HEK293 (cell line): ENCODE measurements around the gene TEX36.

Source experiments
- CTCF ChIA-PET: fragments of 350-600 bp; formaldehyde crosslinking; extraction: SDS; loops from one replicate; lab custom pipeline; 2021; ENCODE audit warnings: antibody characterized with exemption; lab: Yijun Ruan, JAX
- POLR2A ChIA-PET: fragments of 300-600 bp; formaldehyde crosslinking; extraction: SDS; loops from one replicate; lab custom pipeline; 2020; ENCODE audit warnings: antibody characterized with exemption, inconsistent platforms; lab: Yijun Ruan, JAX
- H3K27ac ChIP-seq: fragments of 200-500 bp; sonication (Bioruptor generic); 2 replicates; pipeline ENCODE4 v1.5.1; 2014; ENCODE audit warnings: low read depth, low read length, control low read depth, inconsistent platforms; ENCODE audit errors: extremely low read depth
- H3K36me3 ChIP-seq, 2 experiments: fragments of 200-500 bp in 1 of 2; sonication (Bioruptor generic) in 1 of 2; 1 replicate in 1 of 2; 2 replicates in 1 of 2; pipeline ENCODE4 v1.5.1; 2014 to 2017; ENCODE audit warnings: inconsistent platforms in 2 of 2, low read length in 2 of 2; ENCODE audit not compliant: control insufficient read depth in 2 of 2, insufficient read depth in 1 of 2
- H3K4me1 ChIP-seq: fragments of 200-500 bp; sonication (Bioruptor generic); 2 replicates; pipeline ENCODE4 v1.5.1; 2014; ENCODE audit warnings: mild to moderate bottlenecking, low read length, inconsistent platforms; ENCODE audit not compliant: control insufficient read depth, insufficient read depth
- H3K4me3 ChIP-seq: 2 replicates; pipeline ENCODE4 v1.5.1; 2011; ENCODE audit warnings: low read depth, mild to moderate bottlenecking, control low read depth, low read length, moderate library complexity
- H3K9me3 ChIP-seq: fragments of 200-500 bp; sonication (Bioruptor generic); 2 replicates; pipeline ENCODE4 v1.5.1; 2014; ENCODE audit warnings: low read depth, low read length, inconsistent platforms; ENCODE audit not compliant: control insufficient read depth, insufficient read depth
- GLIS1 ChIP-seq: fragments of 450-650 bp; formaldehyde crosslinking; IDR thresholded peaks from 2 replicates; pipeline ENCODE4 v1.5.1; 2016; ENCODE audit warnings: missing biosample characterization, missing genetic modification characterization
- HIC1 ChIP-seq: fragments of 450-650 bp; formaldehyde crosslinking; IDR thresholded peaks from 2 replicates; pipeline ENCODE4 v1.5.1; 2016; ENCODE audit warnings: missing biosample characterization, missing genetic modification characterization
- HOXC10 ChIP-seq: sonication (generic); formaldehyde crosslinking; IDR thresholded peaks from 2 replicates; pipeline ENCODE4 v1.8.1; 2023; ENCODE audit warnings: mild to moderate bottlenecking, missing genetic modification reagents
- MEIS1 ChIP-seq: sonication (generic); formaldehyde crosslinking; IDR thresholded peaks from 2 replicates; pipeline ENCODE4 v1.8.1; 2022; ENCODE audit warnings: missing genetic modification reagents, mild to moderate bottlenecking, borderline replicate concordance
- OSR2 ChIP-seq: fragments of 450-650 bp; formaldehyde crosslinking; IDR thresholded peaks from 2 replicates; pipeline ENCODE4 v1.5.1; 2016; ENCODE audit warnings: missing biosample characterization, missing genetic modification characterization
- SETDB1 ChIP-seq: IDR thresholded peaks from one replicate; pipeline ENCODE4 v1.6.1; 2017; ENCODE audit warnings: mild to moderate bottlenecking, low read length, moderate library complexity, mixed read lengths; ENCODE audit not compliant: insufficient read length
- TRIM28 ChIP-seq: IDR thresholded peaks from 2 replicates; pipeline ENCODE4 v1.6.1; 2011; ENCODE audit warnings: low read length, control low read depth, borderline replicate concordance
- ZFP41 ChIP-seq: fragments of 450-650 bp; formaldehyde crosslinking; IDR thresholded peaks from 2 replicates; pipeline ENCODE4 v1.5.1; 2016; ENCODE audit warnings: missing biosample characterization, missing genetic modification characterization, borderline replicate concordance
- ZFP69B ChIP-seq: fragments of 450-650 bp; formaldehyde crosslinking; IDR thresholded peaks from 2 replicates; pipeline ENCODE4 v1.5.1; 2016; ENCODE audit warnings: missing biosample characterization, missing genetic modification characterization
- ZNF174 ChIP-seq: fragments of 450-650 bp; formaldehyde crosslinking; IDR thresholded peaks from 2 replicates; pipeline ENCODE4 v1.5.0; 2017; ENCODE audit warnings: missing biosample characterization, mild to moderate bottlenecking, missing genetic modification characterization
- ZNF23 ChIP-seq: fragments of 450-650 bp; formaldehyde crosslinking; IDR thresholded peaks from 2 replicates; pipeline ENCODE4 v1.5.1; 2016; ENCODE audit warnings: missing biosample characterization, missing genetic modification characterization, borderline replicate concordance
- ZNF239 ChIP-seq: fragments of 450-650 bp; formaldehyde crosslinking; IDR thresholded peaks from 2 replicates; pipeline ENCODE4 v1.5.1; 2016; ENCODE audit warnings: missing biosample characterization, missing genetic modification characterization
- ZNF354C ChIP-seq: fragments of 450-650 bp; formaldehyde crosslinking; IDR thresholded peaks from 2 replicates; pipeline ENCODE4 v1.5.1; 2016; ENCODE audit warnings: missing biosample characterization, missing genetic modification characterization, low read depth, borderline replicate concordance
- ZNF654 ChIP-seq: fragments of 450-650 bp; formaldehyde crosslinking; IDR thresholded peaks from 2 replicates; pipeline ENCODE4 v1.5.1; 2016; ENCODE audit warnings: low read depth, missing biosample characterization, missing genetic modification characterization
- ZNF658 ChIP-seq: fragments of 450-650 bp; formaldehyde crosslinking; IDR thresholded peaks from 2 replicates; pipeline ENCODE4; 2016; ENCODE audit warnings: missing biosample characterization, missing genetic modification characterization
- ZNF664 ChIP-seq: fragments of 450-650 bp; formaldehyde crosslinking; IDR thresholded peaks from 2 replicates; pipeline ENCODE4 v1.5.1; 2016; ENCODE audit warnings: missing biosample characterization, missing genetic modification characterization
- ZNF843 ChIP-seq: fragments of 450-650 bp; formaldehyde crosslinking; IDR thresholded peaks from 2 replicates; pipeline ENCODE4 v1.5.1; 2016; ENCODE audit warnings: missing biosample characterization, missing genetic modification characterization
- ZSCAN4 ChIP-seq: fragments of 450-650 bp; formaldehyde crosslinking; IDR thresholded peaks from 2 replicates; pipeline ENCODE4 v1.5.1; 2017; ENCODE audit warnings: missing biosample characterization, missing genetic modification characterization
- TF ChIP-seq, protein P1 (sequence below): fragments of 450-650 bp; formaldehyde crosslinking; IDR thresholded peaks from 2 replicates; pipeline ENCODE4 v1.5.1; 2017; ENCODE audit warnings: missing biosample characterization, missing genetic modification characterization
- TF ChIP-seq, protein P2 (sequence below): fragments of 450-650 bp; formaldehyde crosslinking; IDR thresholded peaks from 2 replicates; pipeline ENCODE4 v1.5.1; 2016; ENCODE audit warnings: missing biosample characterization, missing genetic modification characterization, low read depth
- TF ChIP-seq, protein P3 (sequence below): fragments of 450-650 bp; formaldehyde crosslinking; IDR thresholded peaks from 2 replicates; pipeline ENCODE4 v1.5.1; 2016; ENCODE audit warnings: missing biosample characterization, missing genetic modification characterization
- TF ChIP-seq, protein P4 (sequence below): fragments of 450-650 bp; formaldehyde crosslinking; IDR thresholded peaks from 2 replicates; pipeline ENCODE4 v1.5.0; 2017; ENCODE audit warnings: missing biosample characterization, missing genetic modification characterization, borderline replicate concordance

The TEX36 gene

DNA sequence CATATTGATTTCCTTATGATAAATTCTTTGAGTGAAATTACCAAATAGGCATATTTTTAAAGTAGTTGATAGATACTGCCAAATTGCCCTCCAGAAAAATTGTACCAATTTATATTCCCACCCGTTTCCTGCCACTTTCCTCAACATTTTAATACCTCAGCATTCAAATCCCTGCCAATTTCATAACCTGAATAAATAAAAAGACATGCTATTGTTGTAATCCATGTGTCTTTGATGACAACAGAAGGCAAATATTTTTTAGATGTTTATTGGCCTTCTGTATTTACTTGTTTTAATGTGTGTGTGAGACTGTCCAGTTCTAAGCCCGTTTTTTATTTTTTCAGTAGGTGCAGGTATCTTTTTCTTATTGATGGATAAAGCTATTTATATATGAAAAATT lies 71.7 kb downstream of the TEX36 start:
- no peak for TF ChIP-seq ZSCAN4 (tag by site-specific recombination)
- no peak for TF ChIP-seq ZNF843 (tag by site-specific recombination)
- no peak for TF ChIP-seq ZNF664 (tag by site-specific recombination)
- TF ChIP-seq, protein P1, sequence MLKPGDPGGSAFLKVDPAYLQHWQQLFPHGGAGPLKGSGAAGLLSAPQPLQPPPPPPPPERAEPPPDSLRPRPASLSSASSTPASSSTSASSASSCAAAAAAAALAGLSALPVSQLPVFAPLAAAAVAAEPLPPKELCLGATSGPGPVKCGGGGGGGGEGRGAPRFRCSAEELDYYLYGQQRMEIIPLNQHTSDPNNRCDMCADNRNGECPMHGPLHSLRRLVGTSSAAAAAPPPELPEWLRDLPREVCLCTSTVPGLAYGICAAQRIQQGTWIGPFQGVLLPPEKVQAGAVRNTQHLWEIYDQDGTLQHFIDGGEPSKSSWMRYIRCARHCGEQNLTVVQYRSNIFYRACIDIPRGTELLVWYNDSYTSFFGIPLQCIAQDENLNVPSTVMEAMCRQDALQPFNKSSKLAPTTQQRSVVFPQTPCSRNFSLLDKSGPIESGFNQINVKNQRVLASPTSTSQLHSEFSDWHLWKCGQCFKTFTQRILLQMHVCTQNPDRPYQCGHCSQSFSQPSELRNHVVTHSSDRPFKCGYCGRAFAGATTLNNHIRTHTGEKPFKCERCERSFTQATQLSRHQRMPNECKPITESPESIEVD = no peak
- TF ChIP-seq, protein P2, sequence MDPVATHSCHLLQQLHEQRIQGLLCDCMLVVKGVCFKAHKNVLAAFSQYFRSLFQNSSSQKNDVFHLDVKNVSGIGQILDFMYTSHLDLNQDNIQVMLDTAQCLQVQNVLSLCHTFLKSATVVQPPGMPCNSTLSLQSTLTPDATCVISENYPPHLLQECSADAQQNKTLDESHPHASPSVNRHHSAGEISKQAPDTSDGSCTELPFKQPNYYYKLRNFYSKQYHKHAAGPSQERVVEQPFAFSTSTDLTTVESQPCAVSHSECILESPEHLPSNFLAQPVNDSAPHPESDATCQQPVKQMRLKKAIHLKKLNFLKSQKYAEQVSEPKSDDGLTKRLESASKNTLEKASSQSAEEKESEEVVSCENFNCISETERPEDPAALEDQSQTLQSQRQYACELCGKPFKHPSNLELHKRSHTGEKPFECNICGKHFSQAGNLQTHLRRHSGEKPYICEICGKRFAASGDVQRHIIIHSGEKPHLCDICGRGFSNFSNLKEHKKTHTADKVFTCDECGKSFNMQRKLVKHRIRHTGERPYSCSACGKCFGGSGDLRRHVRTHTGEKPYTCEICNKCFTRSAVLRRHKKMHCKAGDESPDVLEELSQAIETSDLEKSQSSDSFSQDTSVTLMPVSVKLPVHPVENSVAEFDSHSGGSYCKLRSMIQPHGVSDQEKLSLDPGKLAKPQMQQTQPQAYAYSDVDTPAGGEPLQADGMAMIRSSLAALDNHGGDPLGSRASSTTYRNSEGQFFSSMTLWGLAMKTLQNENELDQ (tag by site-specific recombination) = no peak
- TF ChIP-seq, protein P3, sequence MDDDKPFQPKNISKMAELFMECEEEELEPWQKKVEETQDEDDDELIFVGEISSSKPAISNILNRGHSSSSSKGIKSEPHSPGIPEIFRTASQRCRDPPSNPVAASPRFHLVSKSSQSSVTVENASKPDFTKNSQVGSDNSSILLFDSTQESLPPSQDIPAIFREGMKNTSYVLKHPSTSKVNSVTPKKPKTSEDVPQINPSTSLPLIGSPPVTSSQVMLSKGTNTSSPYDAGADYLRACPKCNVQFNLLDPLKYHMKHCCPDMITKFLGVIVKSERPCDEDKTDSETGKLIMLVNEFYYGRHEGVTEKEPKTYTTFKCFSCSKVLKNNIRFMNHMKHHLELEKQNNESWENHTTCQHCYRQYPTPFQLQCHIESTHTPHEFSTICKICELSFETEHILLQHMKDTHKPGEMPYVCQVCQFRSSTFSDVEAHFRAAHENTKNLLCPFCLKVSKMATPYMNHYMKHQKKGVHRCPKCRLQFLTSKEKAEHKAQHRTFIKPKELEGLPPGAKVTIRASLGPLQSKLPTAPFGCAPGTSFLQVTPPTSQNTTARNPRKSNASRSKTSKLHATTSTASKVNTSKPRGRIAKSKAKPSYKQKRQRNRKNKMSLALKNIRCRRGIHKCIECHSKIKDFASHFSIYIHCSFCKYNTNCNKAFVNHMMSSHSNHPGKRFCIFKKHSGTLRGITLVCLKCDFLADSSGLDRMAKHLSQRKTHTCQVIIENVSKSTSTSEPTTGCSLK (tag by site-specific recombination) = no peak
- no peaks in the 10 kb centered on the region for H3K9me3 ChIP-seq
- CTCF ChIA-PET = no interaction called here
- H3K4me3 ChIP-seq = no peak overlapping the region
- POLR2A ChIA-PET = no interaction called here
- no peaks in the 10 kb centered on the region for H3K36me3 ChIP-seq
- H3K27ac ChIP-seq = no peak overlapping the region
- no peaks in the 10 kb centered on the region for H3K4me1 ChIP-seq

GRCh38 chr10:125609859-125610258 lies 73.1 kb downstream of the TEX36 start:
- ChIA-PET CTCF (interaction anchor here (0.5 kb wide), 1 partner anchor 393 kb away, joined by 3 read pairs; no protein-coding TSS in a partner anchor), POLR2A (no interaction called here)
- no peak overlapping the region for H3K27ac ChIP-seq
- no peaks in the 10 kb centered on the region for H3K9me3 ChIP-seq
- H3K4me3 ChIP-seq = no peak overlapping the region
- no peaks in the 10 kb centered on the region for H3K4me1 ChIP-seq
- no peaks in the 10 kb centered on the region for H3K36me3 ChIP-seq
- TF ChIP-seq TRIM28 (no peak), GLIS1 (tag by site-specific recombination) (no peak), MEIS1 (no peak), SETDB1 (no peak), HIC1 (tag by site-specific recombination) (no peak), ZNF654 (tag by site-specific recombination) (no peak), OSR2 (no peak), ZNF239 (tag by site-specific recombination) (no peak), ZSCAN4 (tag by site-specific recombination) (no peak), ZNF23 (tag by site-specific recombination) (no peak), HOXC10 (CRISPR knock-in tag) (no peak), ZNF174 (tag by site-specific recombination) (no peak), ZFP41 (tag by site-specific recombination) (no peak), ZNF658 (tag by site-specific recombination) (no peak), ZNF354C (no peak), ZFP69B (tag by site-specific recombination) (no peak)
- TF ChIP-seq, protein P4, sequence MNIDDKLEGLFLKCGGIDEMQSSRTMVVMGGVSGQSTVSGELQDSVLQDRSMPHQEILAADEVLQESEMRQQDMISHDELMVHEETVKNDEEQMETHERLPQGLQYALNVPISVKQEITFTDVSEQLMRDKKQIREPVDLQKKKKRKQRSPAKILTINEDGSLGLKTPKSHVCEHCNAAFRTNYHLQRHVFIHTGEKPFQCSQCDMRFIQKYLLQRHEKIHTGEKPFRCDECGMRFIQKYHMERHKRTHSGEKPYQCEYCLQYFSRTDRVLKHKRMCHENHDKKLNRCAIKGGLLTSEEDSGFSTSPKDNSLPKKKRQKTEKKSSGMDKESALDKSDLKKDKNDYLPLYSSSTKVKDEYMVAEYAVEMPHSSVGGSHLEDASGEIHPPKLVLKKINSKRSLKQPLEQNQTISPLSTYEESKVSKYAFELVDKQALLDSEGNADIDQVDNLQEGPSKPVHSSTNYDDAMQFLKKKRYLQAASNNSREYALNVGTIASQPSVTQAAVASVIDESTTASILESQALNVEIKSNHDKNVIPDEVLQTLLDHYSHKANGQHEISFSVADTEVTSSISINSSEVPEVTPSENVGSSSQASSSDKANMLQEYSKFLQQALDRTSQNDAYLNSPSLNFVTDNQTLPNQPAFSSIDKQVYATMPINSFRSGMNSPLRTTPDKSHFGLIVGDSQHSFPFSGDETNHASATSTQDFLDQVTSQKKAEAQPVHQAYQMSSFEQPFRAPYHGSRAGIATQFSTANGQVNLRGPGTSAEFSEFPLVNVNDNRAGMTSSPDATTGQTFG (tag by site-specific recombination) = no peak
